Upper lobe of left lung (tissue), 4 donors: ENCODE measurements around the gene ECSIT.

Source experiments
- EP300 ChIP-seq, 4 donors: sonication (generic); formaldehyde crosslinking; IDR thresholded peaks; one replicate each; pipeline ENCODE4 v1.5.1; 2017; ENCODE audit warnings: antibody characterized with exemption in 4 of 4, control low read depth in 2 of 4
- POLR2AphosphoS5 ChIP-seq, 2 donors: sonication (generic); formaldehyde crosslinking; IDR thresholded peaks; one replicate each; pipeline ENCODE4 v1.5.1; 2017; ENCODE audit warnings: antibody characterized with exemption in 2 of 2

GRCh38 chr19:11540645-11541044, 11.7 kb upstream of the ECSIT start:
- TF ChIP-seq POLR2AphosphoS5 (IDR thresholded peaks at IDR 0.05) (no peak), EP300 (IDR thresholded peaks at IDR 0.05) (no peak)
